Measurements from ENCODE around the gene ST8SIA4.

- TF ChIP-seq, protein P1, sequence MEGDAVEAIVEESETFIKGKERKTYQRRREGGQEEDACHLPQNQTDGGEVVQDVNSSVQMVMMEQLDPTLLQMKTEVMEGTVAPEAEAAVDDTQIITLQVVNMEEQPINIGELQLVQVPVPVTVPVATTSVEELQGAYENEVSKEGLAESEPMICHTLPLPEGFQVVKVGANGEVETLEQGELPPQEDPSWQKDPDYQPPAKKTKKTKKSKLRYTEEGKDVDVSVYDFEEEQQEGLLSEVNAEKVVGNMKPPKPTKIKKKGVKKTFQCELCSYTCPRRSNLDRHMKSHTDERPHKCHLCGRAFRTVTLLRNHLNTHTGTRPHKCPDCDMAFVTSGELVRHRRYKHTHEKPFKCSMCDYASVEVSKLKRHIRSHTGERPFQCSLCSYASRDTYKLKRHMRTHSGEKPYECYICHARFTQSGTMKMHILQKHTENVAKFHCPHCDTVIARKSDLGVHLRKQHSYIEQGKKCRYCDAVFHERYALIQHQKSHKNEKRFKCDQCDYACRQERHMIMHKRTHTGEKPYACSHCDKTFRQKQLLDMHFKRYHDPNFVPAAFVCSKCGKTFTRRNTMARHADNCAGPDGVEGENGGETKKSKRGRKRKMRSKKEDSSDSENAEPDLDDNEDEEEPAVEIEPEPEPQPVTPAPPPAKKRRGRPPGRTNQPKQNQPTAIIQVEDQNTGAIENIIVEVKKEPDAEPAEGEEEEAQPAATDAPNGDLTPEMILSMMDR (IDR thresholded peaks at IDR 0.05; ENCODE audit: low read depth, low read length): no peak
- TF ChIP-seq MYC (IDR thresholded peaks at IDR 0.05; ENCODE audit: low read depth, low read length): no peak
- no peak for TF ChIP-seq POLR2A (IDR thresholded peaks at IDR 0.05; ENCODE audit: extremely low read depth, insufficient read length)
Observed at GRCh38 chr5:100854591-100854990, 48.5 kb downstream of the ST8SIA4 start.
